Skin of body (tissue), 2 donors: ENCODE measurements around the gene PAOX. TPM values are rescaled to one million over a fixed set of nuclear protein-coding genes. Genes with fewer than 3 reads are reported as not detected.
A peak's percentile ranks its signal among the peaks of the same experiment; 100 is the strongest.
"Not testable (repeated sequence)": the region's sequence is repeated elsewhere in the genome, so short reads cannot be mapped to it uniquely, and the experiment has no call there.

Source experiments
- DNase-seq: peaks from one replicate; lab custom pipeline; 2025; lab: John Stamatoyannopoulos, UW
- total RNA-seq: library from RNA; depleted of rRNA; stranded (reverse); fragments of >200 nt; gene quantifications from one replicate; pipeline ENCODE4 v1.2.3, GENCODE V29; 2014

PAOX gene
- total RNA-seq, 1 donor from 2014 or later = 3.6 TPM

DNA sequence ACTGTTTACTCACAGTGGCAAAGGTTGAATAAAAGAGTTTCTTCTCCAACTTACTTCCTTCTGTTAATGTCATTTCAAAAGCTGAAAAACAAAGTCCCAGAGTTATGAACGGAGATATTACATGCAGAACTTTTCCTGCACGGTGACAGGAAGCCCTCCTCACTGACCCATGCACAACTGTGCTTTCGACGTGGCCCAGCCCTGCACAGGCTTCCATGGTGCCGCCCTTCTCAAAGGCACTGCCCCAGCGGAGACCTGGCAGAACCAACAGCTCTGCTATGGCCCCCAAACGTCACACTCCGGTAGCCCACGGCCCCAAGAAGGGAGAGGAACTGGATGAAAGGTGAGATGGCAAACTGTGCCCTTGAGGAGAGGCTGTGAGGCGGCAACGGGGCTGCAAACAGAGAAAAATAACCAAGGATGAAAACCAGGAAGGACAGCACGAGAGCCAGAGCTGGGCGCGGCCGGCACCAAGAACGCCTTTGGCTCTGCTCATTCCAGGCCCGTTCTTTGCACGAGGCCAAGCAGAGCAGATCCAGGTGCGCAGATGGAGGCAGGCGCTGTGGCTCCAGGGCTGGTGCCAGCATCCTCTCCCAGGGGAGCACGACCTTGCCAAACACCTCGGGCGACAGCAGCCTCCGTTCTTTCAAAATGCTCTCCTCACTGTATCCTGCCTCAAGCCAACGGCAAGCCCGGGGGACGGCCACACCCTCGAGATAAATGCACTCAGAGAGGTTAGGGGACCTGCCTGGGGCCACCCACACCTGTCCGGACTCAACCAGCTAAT is 14.2 kb upstream of the PAOX start:
- DNase-seq = no peak

GRCh38 chr10:133365461-133366129 is 13.5 kb upstream of the PAOX start:
- DNase-seq = no peak

DNA sequence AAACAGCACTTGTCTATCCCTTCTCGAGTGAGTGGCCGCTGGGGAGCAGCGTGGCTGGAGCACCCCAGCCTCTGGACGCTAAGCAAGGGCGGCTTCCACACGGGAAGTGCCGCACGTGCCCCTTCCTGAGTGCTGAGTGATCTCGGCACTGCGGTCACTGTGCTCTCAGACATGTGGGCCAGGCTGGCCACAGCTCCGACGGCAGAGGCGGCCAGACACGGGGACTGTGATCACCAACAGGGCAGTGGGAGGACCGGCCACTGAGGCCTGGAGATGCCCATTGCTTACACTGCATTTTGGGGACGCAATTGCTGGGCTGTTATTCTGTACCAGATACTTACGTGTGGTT is 13.0 kb upstream of the PAOX start:
- DNase-seq = no peak

DNA sequence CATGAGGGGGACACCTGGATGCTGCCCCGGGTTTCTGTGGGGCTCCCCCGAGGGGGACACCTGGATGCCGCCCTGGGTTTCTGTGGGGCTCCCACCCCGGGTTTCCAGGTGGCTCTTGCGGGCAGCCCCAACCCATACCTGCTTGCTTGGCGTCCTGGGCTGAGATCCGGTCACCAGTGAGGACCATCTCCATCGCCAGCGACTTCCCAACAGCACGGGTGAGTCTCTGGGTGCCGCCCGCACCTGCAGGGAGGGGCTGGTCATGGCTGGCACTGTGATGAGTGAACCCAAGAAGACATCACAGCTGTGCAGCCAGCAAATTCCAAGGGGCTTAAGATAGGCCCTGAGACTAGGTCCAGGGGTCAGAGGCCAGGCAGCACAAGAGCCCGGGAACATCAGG is 12.3 kb upstream of the PAOX start:
- DNase-seq = no peak

GRCh38 chr10:133367461-133367860 is 11.6 kb upstream of the PAOX start:
- not testable (repeated sequence) for DNase-seq

DNA sequence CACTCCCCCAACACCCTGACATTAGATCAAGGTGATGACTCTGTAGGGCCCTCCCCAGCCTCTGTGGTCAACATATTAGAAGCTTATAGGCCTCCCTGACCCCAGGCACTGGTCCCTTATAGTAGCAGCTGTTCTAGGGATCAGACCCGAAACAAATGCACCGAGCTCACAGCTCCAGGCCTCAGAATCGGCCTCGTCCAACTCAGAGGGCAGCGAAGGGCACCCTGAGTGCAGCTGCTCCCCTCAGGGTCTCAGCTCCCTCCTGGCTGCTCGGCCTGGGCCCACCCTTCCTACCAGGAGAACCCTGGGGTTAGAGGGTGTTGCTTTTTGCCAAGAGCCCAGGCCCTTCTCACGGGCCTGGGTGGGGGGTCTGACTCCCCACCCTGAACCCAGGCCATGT is 10.9 kb upstream of the PAOX start:
- no peak for DNase-seq

GRCh38 chr10:133370030-133370786 is 8.9 kb upstream of the PAOX start:
- DNase-seq = no peak

GRCh38 chr10:133372507-133372906 is 6.6 kb upstream of the PAOX start:
- DNase-seq = no peak

- DNase-seq = peak; percentile 82
Observed at GRCh38 chr10:133373174-133374090, 5.6 kb upstream of the PAOX start, which contains the start of gene ECHS1. Gene ECHS1 (minus strand): TSS chr10:133373354. CDS start chr10:133373333, 21 bp downstream.

DNA sequence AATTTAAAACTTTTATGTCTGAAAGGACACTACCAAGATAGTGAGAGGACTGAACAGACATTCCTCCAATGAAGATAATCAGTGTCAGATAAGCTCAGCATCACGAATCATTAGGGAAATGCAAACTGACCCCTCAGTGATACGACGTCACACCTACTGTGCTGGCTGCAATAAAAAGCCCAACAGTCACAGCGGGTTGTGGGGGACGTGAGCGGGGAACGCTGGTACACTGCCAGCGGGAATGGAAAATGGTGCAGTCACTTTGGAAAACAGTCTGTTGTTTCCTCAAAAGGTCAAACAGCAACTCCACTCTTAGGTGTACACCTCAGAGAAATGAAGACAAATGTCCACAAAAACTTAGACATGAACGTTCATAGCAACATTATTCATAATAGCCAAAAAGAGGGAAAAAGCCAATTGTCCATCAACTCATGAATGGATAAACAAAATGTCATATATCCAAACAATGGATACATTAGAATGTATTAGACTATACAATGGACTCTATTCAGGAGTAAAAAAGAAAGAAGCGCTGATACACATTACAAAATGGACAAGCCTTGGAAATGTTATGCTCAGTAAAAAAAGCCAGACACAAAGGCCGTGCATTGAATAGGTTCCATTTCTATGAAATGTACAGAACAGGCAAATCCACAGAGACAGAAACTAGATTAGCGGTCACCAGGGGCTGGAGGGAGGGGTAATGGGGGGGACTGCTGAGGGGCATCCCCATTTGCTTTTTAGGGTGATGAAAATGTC is 3.5 kb upstream of the PAOX start:
- no peak for DNase-seq

DNA sequence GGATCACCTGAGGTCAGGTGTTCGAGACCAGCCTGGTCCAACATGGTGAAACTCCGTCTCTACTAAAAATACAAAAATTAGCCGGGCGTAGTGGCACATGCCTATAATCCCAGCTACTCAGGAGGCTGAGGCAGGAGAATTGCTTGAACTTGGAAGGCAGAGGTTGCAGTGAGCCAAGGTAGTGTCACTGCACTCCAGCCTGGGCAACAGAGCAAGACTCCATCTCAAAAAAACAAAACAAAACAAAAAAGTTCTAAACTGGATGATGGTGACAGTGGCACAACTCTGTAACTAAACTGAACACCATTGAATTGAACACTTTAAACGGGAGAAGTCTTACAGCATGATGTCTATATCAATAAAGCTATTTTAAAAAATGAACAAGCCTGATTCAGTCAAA is 2.9 kb upstream of the PAOX start:
- not testable (repeated sequence) for DNase-seq

GRCh38 chr10:133377025-133377817 is 1.8 kb upstream of the PAOX start:
- DNase-seq = no peak

DNA sequence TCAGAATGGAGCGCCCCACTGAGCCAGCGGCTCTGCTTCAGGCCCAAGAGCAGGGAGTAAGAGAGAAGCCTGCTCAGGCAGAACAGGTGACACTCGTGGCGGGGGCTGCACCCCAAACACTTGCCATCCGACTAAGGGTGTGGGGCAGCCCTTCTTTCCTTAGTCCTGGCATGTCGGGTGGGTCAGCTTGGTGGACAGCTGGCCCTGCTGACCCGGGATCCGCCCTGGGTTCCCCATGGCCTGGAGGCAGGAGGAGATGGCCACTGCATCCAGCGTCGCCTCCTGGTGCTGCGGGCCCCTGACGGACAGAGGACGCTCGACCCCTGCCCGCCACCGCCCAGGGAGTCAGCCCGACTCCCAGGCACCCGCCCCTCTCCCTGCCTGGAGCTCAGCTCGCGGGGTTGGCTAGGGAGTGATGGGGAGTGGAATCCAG is 1.2 kb upstream of the PAOX start:
- no peak for DNase-seq

DNA sequence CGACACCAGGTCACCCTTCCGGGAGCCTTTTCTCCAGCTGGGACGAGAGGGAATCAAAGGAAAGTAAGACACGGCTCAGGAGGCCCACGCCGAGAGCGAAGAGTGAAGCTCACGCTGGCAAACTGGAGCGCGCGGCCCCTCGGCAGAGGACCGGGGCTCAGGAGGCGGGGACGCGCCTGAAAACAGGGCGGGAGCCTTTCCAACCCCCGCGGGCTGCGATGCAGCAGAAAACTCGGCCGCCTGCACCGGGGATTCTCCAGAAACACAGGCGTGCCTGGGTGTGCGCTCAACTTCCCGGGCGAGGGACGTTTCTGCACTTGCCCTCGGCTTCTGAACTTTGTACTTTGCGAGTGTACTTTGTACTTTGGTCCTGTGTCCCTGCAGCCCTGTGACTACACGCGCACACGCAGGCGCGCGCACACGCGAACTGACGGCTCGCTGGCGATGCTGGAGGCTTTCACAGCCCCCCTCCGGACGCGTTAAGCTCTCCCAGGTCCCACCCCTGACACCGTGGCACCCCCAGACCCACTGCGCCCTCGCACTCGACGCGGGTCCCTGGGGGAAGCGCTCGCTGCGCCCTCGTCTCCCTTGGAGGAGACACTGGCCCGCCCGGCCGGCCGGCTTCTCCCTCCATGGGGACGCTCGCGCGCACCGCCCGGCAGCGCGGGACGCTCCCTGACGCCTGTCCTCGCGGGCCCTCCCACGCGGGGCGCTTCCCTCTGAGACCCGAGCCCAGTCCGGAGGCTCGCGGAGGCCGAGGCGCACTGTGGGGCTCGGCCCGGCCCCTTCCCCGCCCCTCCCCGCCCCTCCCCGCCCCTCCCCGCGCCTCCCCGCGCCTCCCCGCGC is 588 bp upstream of the PAOX start:
- DNase-seq = peak; percentile 54

GRCh38 chr10:133379801-133380666 is 972 bp downstream of the PAOX start:
- DNase-seq = no peak

GRCh38 chr10:133381036-133381435 is 2.0 kb downstream of the PAOX start:
- no peak for DNase-seq

- no peak for DNase-seq
Observed at GRCh38 chr10:133383551-133383950, 4.5 kb downstream of the PAOX start.

DNA sequence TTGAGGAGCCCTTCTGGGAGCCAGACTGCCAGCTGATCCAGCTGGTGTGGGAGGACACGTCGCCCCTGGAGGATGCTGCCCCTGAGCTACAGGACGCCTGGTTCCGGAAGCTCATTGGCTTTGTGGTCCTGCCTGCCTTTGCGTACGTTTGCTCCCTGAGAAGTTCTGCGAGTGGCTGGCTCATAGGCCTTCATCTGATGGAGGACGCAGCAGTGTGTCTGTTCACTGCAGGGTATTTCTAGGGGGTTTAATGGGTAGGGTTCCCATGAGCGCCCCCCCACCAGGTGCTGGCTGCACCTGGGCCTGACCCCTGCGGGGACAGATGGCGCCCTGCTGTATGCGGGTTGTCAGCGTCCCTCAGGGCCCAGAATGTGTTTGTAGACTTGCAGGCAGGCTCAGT is 5.0 kb downstream of the PAOX start:
- DNase-seq = no peak
